NAMALWA (cell line): ENCODE measurements around the gene PLP1.

ENCODE experiments used
- DNase-seq: peaks from one replicate; pipeline ENCODE4 v3.0.0-alpha.2; 2015; ENCODE audit warnings: low spot score

Gene PLP1

DNA sequence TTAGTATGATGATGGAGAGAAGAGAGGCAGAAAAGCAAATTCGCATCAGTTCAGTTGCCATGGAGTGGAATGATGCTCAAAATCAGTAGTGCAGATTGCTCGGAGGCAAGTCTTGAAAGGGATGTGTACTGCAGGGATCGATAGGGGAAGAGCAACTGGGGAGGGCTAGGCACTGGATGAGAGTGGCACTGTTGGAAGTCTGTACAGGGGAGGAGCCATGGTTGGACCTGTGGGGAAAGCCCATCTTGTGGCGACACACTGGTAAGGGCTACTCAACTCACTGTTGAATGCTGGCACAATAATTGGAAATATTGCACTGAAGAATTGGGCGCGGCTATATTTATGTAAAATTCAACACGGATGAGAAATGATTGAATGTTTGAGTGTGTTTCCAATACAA, 54.2 kb downstream of the PLP1 start:
- no peak for DNase-seq

DNA sequence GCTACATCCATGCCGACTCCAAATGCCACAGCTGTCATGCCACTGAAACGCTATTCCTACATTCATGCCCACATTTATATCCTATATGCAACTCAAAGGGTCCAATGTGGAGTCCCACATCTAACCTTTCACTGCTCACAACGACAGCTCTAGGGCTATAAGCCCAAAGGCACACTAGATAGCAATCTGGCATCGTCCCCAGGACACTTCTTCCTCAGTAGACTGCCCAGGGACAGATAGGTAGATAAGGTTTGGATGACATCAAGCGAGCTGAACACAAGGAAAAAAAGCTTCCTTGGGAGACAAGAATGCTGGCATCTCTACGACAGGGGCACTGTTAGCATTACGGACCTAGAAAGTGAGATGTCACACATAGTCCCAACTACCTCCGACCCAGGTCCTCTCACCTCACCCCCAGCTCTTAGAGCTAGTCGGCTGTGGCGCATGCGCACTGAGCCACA, 54.7 kb downstream of the PLP1 start:
- peak; percentile 72 for DNase-seq

DNA sequence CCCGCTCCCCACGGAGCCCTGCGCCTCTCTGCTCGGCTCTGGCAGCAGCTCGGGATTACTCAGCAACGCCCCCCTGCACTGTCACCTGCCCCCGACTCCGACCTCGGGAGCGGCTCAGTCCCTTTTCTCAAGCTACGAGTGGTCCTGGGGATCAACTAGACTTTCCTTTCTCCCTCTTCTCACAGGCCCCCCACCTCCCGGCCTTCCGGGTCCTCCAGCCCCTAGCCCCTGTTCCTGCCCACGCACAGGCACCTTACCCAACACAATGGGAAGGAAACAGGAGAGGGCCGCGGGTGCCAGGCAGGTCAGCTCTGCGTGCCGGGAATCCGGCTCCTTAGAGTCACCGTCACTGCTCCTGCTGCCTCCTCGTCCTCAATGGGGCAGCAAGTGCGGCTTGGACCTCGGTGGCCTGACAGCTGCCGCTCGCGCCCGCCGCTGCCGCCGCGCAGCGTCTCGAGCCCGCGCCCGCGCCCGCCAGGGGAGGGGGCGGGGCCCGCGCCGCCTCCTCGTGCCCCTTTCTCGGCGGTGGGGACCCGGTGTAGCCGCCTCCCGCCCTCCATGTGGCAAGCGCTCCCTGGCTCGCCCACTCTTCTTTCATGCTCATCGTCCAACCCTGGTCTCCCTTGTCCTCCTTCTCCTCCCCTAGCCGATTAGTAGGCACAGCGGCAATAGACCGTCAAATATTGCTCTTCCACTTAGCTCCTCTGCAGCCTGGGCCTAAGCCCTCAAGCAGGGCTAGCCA, 55.3 kb downstream of the PLP1 start, which contains the start of gene RAB9B:
Gene RAB9B (minus strand): TSS at position 455 of the 742 bp plus-strand sequence. CDS start 6,473 bp downstream, outside the sequence.
- DNase-seq, result peak; percentile 28

DNA sequence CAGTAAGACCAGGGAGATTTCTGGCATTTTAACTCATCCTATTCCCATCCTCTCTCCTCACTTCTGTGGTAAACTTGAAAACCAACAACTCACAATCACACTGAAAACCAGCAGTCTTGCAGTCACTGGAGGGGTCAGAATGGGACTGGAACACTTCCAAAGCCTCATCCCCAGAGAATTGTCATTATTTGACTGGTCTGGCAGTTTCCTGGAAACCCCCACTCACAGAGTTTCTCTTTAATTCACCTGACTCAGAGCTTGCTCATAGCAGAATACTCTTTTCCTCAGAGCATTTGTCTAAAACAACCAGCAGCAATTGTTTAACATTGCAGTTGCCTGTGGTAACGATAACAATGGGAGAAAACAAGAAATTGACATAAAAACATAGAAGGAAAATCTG, 62.8 kb downstream of the PLP1 start:
- no peak for DNase-seq
